Suppressor macrophage (primary cell): ENCODE measurements around the gene LMF2.

ENCODE experiments used
- DNase-seq, 4 experiments: peaks; one replicate each; pipeline ENCODE4 v3.0.0-alpha.2; 2020 to 2022

Gene LMF2

DNA sequence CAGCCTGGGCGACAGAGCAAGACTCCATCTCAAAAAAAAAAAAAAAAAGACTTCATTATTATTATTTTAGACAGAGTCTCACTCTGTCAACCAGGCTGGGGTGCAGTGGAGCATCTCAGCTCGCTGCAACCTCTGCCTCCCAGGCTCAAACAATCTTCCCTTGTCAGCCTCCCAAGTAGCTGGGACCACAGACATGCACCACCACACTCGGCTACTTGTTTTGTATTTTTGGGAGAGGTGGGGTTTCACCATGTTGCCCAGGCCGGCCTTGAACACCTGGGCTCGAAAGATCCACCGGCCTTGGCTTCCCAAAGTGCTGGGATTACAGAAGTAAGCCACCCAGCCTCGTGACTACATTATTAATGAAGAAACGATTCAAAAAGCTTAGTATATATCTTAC is 27.6 kb upstream of the LMF2 start:
- peak in 1 of 4 experiments; percentile 18 for DNase-seq

DNA sequence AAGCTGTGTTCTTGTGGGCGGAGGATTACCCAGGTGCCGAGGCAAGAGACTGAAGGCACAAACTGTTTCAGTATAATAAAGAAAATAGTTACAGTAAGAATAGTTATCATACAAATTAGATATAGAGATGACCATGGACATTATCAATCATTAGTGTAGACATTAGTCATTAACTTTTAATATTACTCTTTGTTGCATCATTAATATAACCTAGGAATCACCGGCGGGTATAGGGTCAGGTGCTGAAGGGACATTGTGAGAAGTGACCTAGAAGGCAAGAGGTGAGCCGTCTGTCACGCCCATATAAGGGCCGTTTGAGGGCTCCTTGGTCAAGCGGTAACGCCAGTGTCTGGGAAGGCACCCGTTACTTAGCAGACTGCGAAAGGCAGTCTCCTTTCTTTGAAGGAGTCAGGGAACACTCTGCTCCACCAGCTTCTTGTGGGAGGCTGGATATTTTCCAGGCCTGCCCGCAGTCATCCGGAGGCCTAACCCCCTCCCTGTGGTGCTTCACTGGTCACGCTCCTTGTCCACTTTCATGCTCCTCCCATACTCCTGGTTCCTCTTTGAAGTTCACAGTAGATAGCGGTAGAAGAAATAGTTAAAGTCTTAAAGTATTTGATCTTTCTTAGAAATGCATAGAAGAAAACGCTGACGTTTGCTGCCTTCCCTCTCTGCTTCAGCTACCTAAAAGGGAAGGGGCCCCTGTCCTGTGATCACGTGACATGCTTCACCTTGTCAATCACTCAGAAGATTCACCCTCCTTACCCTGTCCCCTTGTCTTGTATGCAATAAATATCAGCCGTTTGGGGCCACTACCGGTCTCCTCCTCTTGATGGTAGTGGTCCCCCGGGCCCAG is 26.6 kb upstream of the LMF2 start:
- DNase-seq, result peak; percentile 70 to 86 (median 82)

DNA sequence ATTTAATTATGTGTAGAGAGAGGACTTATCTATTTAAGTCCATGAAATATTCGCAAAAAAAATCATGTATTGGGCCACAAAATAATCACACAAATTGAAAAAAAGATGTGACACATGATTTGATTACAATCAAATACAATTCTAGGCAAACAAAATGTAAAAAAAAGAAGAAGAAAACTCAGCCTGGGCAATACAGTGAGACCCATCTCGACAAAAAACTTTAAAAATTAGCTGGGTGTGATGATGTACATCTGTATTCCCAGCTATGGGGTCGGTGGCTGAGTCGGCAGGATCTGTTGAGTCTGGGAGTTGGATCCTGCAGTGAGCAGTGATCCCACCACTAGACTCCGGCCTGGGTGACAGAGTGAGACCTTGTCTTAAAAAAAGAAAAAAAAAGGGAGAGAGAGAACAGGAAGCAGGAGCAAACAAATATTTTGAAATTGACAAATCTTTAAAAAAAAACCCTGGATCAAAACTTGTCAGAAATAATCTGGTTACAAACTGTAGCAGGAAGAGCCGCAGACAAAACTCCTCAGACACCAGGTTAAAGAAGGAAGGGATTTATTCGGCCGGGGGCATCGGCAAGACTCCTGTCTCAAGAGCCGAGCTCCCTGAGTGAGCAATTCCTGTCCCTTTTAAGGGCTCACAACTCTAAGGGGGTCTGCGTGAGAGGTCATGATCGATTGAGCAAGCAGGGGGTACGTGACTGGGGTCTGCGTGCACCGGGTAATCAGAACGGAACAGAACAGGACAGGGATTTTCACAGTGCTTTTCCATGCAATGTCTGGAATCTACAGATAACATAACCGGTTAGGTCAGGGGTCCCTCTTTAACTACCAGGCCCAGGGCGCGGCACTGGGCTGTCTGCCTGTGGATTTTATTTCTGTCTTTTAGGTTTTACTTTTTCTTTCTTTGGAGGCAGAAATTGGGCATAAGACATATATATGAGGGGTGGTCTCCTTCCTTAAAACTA is 25.6 kb upstream of the LMF2 start:
- DNase-seq, result peak in 2 of 4 experiments; percentile 34 to 40

DNA sequence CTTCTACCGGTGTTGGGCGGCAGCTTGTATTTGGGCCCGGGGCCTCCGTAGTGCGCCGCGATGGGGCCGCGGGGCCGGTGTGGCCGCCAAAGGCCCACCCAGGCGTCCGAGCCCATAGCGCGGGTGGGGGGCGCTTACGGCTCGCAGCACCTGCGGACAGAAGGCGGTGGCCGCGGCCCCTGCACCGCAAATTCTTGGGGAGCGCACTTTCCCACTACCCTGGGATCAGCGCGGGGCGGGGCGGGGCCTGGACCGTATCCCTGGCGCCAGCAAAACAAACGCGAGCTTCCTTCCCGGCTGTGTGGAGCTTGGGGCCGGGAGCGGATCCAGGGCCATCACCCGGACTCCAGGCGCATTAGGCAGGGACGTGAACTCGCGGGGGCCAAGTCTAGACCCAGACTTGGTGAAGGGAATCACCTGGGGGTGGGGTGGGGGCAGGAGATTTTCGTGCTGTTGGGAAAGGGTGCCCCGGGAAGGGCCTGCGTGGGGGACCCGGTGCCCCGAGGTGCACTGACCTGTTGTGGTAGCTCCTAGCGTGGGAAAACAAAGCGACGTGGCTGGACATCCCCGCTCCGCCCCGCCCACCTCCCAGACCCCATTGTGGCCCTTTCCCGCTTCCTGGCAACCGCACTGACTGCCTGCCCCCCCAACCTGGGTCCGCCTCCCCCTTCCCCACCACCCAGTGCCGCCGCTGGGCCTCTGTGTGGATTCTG is 24.6 kb upstream of the LMF2 start:
- DNase-seq, result peak; percentile 67 to 88 (median 76)

DNA sequence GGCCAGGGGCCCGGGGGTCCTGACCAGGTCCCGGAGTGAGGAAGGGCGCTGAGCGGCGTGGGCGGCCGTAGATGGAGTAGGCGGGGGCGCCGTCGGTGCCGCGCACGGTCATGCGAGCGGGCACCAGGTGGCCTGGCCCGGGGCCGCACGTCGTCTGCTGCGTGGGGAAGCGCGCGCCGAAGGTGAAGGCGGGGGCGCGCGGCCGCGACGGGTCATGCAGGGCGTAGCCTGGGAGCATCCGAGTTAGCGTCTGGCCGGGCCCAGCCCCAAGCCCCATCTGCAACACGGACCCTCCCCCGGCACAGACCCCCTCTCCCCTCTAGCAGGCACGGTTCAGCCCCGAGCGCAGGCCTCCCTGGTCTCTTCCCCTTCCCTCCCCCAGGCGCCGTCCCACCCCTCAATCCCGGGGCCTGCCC is 24.1 kb upstream of the LMF2 start:
- peak; percentile 87 to 94 (median 89) for DNase-seq

GRCh38 chr22:50530877-50531545 is 23.5 kb upstream of the LMF2 start:
- DNase-seq, result peak; percentile 94 to 97 (median 96)

- DNase-seq, result peak in 1 of 4 experiments; percentile 65
Measured at GRCh38 chr22:50530580-50530876, 23.0 kb upstream of the LMF2 start.

- peak; percentile 92 to 96 (median 95) for DNase-seq
Measured at GRCh38 chr22:50529897-50530579, 22.5 kb upstream of the LMF2 start, which contains the start of gene TYMP. Gene TYMP, minus strand, starts transcription at chr22:50530012. Its CDS starts 303 bp downstream, at chr22:50529709.

DNA sequence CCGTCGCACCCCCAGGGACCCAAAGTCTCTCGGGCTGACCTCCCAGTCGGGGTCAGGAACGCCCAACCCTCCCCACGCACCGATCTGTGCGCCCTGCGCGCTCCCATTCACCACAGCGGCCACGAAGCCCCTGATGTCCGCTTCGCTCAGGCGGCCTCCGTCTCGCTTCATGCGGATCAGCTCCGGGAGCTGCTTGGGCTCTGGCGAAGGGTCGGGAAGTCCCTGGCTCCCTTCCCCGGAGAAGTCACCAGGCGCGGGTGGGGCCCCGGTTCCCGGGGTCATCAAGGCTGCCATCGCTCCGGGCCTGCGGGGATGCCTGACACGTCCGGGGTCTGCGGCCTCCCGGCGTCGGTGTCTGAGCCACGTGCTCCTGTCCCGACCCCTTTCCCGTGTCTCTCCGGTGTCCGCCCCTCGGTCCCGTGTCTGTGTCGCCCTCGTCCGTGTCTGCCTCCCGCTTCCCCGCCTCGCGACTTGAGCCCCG is 22.0 kb upstream of the LMF2 start:
- DNase-seq, result no peak

GRCh38 chr22:50528682-50529415 is 21.3 kb upstream of the LMF2 start:
- peak in 2 of 4 experiments; percentile 12 to 34 for DNase-seq

- peak in 2 of 4 experiments; percentile 13 to 33 for DNase-seq
Measured at GRCh38 chr22:50527921-50528681, 20.6 kb upstream of the LMF2 start.

DNA sequence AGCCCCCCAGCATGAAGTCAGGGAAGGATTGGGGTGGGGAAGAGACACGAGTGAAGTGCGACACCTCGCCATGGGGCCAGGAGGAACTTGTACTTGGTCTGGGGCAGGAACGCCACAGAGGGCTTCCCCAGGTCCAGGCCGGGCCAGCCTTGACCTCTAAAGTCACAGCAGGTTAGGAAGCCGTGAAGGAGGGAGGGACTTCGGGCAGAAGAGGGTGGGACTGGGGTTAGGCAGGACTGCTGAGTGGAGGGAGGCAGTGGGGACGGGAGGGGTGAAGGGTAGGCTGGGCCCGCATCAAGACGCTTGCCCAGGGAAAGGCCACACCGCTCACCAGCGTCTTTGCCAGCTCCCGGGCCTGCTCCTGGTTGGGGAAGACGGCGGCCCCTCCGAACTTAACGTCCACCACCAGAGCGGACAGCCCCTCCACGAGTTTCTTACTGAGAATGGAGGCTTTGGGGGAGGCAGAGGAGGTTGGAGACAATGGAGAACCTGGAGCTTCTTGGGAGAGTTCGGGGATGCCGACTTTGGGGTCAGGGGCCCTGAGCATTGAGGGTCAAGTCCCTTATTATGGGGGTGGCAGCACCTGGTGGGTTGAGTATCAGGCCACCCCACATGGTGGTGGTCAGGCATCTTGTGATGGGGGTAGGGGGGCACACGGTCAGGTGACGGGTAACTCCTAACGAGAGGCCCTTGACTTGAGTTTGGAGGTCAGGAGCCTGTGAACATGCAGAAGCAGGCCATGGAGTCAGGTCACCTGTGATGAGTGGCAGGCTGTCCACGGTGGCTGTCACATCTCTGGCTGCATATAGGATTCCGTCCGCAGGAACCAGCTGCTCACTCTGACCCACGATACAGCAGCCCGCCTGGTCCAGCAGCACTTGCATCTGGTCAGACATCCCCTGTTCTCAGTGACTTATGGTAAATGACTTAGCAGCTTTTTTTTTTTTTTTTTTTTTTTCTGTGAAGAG is 19.6 kb upstream of the LMF2 start:
- peak; percentile 72 to 89 (median 82) for DNase-seq

DNA sequence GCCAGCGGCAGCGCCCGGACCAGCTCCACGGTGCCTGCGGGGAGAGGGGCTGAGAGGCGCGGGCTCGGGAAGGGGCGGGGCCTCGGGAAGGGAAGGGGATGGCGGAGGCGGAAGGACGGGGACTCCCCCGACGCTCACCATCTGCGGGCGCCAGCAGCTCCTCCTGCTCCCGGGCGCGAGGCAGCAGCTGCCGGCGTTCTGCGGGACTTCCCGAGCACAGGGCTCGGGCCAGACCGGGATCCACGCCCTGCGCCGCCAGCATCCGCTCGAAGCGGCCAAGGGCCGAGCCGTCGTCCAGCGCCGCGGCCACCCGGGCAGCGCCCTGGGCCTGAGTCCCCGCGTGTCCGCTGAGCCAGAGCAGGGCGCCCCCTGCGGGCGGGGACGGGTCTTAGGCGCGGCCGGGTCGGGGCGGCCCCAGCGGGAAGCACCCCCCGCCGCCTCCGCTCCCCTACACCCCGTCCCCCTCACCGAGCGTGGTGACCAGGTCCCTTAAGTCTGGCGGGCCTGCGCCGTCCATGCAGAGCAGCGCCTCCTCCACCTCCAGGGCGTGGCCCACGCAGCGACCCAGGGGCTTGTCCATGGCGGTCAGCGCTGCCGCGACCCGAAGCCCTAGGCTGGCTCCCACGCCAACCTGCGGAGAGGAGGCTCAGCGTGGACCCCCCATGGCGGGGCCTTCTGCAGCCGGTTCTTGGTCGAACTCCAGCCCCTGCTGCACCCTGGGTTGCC is 18.8 kb upstream of the LMF2 start:
- peak; percentile 88 to 93 (median 90) for DNase-seq

DNA sequence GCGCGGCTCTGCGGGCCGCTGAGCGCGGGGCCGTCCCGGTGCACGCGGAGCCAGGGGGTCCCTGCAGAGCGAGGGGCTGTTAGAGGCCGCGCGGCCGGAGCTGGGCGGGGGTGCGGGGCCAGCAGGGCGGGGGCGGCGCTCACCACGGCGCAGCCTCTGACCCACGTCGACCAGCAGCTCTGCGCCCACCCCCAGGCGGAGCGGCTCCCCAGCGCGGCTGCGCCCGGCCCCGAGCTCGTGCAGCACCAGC is 18.3 kb upstream of the LMF2 start:
- DNase-seq, result no peak

DNA sequence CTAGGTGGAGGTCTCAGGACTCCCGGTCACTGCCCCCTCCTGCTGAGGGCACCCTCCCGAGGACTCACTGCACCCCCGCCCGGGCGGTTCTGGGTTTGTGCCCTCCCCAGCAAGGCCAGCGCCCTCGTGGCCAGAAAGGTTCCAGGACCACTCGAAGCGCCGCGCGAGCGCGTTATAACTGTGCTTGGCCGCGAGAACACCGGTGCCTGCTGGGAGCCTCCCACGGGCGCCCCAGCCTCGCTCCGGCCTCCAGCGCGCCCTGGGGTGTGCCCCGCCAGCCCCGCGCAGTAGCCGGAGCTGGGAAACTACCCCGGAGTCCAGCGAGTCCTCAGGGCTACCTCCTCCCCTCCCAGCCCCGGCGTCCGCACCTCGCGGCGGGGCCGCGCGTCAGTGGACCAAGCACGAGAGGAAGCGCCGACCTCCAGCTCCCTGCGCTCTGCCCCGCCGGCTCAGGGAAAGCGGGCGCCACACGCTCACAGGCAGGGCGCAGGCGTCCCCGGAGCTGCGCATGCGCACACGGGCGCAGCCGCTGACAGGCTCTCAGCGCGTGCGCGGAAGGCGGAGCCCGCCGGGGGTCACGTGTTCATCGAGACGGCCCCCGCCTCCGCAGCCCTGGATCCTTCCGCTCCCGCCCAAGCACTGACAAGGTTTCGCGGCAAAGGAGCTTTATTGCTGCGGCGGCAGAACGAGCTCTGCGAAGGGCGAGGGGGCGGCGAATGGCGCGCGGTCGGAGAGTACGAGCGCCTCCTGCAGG is 17.8 kb upstream of the LMF2 start, which contains the start of gene SCO2:
SCO2 (minus strand) TSS at position 495 of the 754 bp plus-strand sequence. CDS start 1,187 bp downstream, outside the sequence.
- peak; percentile 98 to 100 (median 99) for DNase-seq

GRCh38 chr22:50524676-50525103 is 17.2 kb upstream of the LMF2 start:
- DNase-seq, result no peak
